ENCODE data around the gene SLC38A8.

SLC38A8 gene

DNA sequence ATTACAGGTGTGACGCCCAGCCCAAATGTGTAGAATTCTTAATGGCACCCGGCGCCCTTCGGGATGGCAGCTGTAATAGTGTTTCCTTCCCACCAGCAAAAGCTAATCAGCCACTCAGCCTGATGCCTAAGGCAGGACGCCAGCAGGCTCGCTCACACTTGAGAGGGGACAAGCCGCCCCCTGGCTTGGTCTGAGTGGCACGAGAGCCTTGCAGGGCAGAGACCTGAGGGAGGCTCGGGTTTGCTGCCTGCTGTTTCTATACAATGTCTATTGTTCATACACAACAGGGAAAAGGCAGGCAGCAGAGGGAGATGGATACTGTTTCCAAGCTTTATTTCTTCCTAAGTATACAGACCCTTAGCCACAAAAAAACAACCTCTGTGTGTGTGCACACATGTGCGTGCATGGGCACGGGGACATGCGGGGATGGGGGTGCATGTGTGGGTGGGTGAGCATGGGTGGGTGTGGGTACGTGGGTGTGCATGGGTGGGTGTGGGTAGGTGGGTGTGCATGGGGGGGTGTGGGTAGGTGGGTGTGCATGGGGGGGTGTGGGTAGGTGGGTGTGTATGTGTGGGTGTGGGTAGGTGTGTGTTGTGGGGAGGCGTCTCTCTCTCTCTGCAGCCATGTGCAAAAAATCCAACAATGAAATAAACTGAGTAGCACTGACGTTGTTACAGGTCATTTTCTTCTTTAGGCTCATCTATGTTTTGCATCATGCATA is 10.0 kb downstream of the SLC38A8 start:
- DNase-seq (ENCODE audit: insufficient read length, low spot score) (no peak), FAIRE-seq (no peak)
- TF ChIP-seq CTCF (IDR thresholded peaks at IDR 0.05; ENCODE audit: insufficient read depth, missing control alignments), result no peak

GRCh38 chr16:84031556-84031955 is 11.0 kb downstream of the SLC38A8 start:
- TF ChIP-seq CTCF (IDR thresholded peaks at IDR 0.05; ENCODE audit: insufficient read depth, missing control alignments), result no peak
- no peak for FAIRE-seq
- DNase-seq (ENCODE audit: insufficient read length, low spot score), result no peak

DNA sequence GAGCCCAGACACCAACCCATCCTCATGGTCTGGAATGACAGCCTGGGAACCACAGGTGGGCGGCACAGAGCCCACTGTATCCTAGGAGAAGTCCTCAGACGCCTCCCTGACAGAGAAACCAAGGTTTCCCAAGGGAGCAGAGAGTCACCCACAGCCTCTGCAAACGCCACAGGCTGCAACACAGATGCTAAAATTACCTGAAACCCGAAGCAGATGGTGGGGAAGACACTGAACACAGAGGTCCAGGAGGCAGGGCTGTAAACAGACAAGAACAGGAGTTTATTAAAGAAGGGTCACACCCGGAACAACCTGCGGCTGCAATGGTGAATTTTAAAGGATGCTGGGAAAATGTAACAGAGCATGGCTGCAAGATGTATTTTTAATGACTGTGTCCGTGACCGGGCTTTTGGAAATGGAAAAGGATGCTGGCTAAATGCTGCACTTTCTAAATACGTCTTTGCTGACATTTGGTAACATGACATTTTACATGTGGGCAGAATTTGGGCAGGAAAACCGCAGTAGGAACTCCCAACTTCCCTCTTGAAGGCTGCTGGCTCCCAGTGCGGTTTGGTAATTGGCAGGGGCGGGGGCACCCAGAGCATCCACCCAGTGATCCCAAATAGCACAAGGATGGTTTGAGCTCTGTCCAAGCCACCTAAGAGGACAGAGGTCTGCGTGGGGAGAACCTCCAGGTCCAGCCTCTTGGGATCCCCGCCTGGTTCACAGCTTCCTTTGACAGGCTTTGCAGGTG is 13.1 kb downstream of the SLC38A8 start:
- no peak for FAIRE-seq
- TF ChIP-seq CTCF (IDR thresholded peaks at IDR 0.05; ENCODE audit: insufficient read depth, missing control alignments), result no peak
- DNase-seq (ENCODE audit: insufficient read length, low spot score), result no peak

DNA sequence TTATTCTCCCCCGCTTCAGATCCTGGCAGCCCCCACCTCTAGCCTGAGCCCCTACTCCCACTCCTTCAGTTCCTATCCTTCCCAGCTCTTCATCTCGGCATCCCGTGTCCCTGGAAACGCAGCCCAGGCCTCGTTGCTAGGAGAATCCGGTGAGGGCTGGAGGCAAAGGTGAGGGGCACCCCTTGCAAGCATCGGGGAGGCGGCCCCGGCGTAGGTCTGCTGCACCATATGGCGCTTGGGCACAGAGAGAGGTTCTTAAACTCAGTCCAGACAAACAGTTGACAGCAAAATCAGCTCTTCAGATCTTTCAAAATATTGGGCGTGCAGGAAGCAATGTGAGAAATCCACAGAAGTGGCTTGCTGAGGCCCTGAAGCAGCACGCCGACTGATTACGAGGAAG is 15.0 kb downstream of the SLC38A8 start:
- FAIRE-seq (no peak), DNase-seq (ENCODE audit: insufficient read length, low spot score) (no peak)
- no peak for TF ChIP-seq CTCF (IDR thresholded peaks at IDR 0.05; ENCODE audit: insufficient read depth, missing control alignments)

- no peak for TF ChIP-seq CTCF (IDR thresholded peaks at IDR 0.05; ENCODE audit: insufficient read depth, missing control alignments)
- no peak for DNase-seq (ENCODE audit: insufficient read length, low spot score)
These were observed 16.0 kb downstream of the SLC38A8 start for GRCh38 chr16:84026606-84027005.

GRCh38 chr16:84024854-84025253 is 17.7 kb downstream of the SLC38A8 start:
- DNase-seq (ENCODE audit: insufficient read length, low spot score) (no peak), FAIRE-seq (no peak)
- no peak for TF ChIP-seq CTCF (IDR thresholded peaks at IDR 0.05; ENCODE audit: insufficient read depth, missing control alignments)

More at GRCh38 chr16:84026606-84027005, 16.0 kb downstream of the SLC38A8 start:
- FAIRE-seq, result no peak

GRCh38 chr16:84022644-84023043 is 20.0 kb downstream of the SLC38A8 start:
- FAIRE-seq, result no peak
- no peak for DNase-seq (ENCODE audit: insufficient read length, low spot score)
- TF ChIP-seq CTCF (IDR thresholded peaks at IDR 0.05; ENCODE audit: insufficient read depth, missing control alignments), result no peak
